ENCODE measurements around the gene BMP2.

- TF ChIP-seq, protein P1, sequence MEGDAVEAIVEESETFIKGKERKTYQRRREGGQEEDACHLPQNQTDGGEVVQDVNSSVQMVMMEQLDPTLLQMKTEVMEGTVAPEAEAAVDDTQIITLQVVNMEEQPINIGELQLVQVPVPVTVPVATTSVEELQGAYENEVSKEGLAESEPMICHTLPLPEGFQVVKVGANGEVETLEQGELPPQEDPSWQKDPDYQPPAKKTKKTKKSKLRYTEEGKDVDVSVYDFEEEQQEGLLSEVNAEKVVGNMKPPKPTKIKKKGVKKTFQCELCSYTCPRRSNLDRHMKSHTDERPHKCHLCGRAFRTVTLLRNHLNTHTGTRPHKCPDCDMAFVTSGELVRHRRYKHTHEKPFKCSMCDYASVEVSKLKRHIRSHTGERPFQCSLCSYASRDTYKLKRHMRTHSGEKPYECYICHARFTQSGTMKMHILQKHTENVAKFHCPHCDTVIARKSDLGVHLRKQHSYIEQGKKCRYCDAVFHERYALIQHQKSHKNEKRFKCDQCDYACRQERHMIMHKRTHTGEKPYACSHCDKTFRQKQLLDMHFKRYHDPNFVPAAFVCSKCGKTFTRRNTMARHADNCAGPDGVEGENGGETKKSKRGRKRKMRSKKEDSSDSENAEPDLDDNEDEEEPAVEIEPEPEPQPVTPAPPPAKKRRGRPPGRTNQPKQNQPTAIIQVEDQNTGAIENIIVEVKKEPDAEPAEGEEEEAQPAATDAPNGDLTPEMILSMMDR (IDR thresholded peaks at IDR 0.05 in 4 of 5, conservative IDR thresholded peaks at IDR 0.05 in 1 of 5) = no peak
- no peak for TF ChIP-seq POLR2A (IDR thresholded peaks at IDR 0.05)
Measured at GRCh38 chr20:6783752-6784151, 16.3 kb downstream of the BMP2 start.

All from gastrocnemius medialis (tissue), 4 donors.